Neural cell (in vitro differentiated cells): ENCODE results near the gene IWS1. TPM values are rescaled to one million over a fixed set of nuclear protein-coding genes. Genes with fewer than 3 reads are reported as not detected.

Experiments
- H2AFZ ChIP-seq: fragments of 200-600, 300-800 bp; sonication (generic), shearing (Covaris generic); 2 replicates; pipeline ENCODE4 v1.6.0; 2014; ENCODE audit warnings: low read depth, mild to moderate bottlenecking, antibody characterized with exemption, low read length, moderate library complexity
- H3F3A ChIP-seq: fragments of 200-600 bp; shearing (Covaris generic); 2 replicates; pipeline ENCODE4 v1.6.1; 2016; ENCODE audit warnings: mild to moderate bottlenecking, moderate library complexity, mixed read lengths, antibody characterized with exemption, low read length; ENCODE audit not compliant: insufficient read depth, poor library complexity, severe bottlenecking
- H3K27ac ChIP-seq: fragments of 200-600, 300-800 bp; sonication (generic), shearing (Covaris generic); 2 replicates; pipeline ENCODE4 v1.5.1; 2014; ENCODE audit warnings: mild to moderate bottlenecking, low read length, moderate library complexity
- H3K27me3 ChIP-seq: fragments of 300-800, 200-600 bp; sonication (generic), shearing (Covaris generic); 2 replicates; pipeline ENCODE4 v1.6.0; 2014; ENCODE audit warnings: mild to moderate bottlenecking, low read depth, low read length, moderate library complexity; ENCODE audit not compliant: insufficient read depth
- H3K36me3 ChIP-seq: fragments of 300-800, 200-600 bp; sonication (generic), shearing (Covaris generic); 2 replicates; pipeline ENCODE4 v1.5.1; 2014; ENCODE audit warnings: mild to moderate bottlenecking, antibody characterized with exemption, low read length, moderate library complexity; ENCODE audit not compliant: insufficient read depth
- H3K4me2 ChIP-seq: fragments of 300-800, 200-600 bp; sonication (generic), shearing (Covaris generic); 2 replicates; pipeline ENCODE4 v1.6.0; 2014; ENCODE audit warnings: mild to moderate bottlenecking, low read length
- H3K4me3 ChIP-seq: fragments of 300-800, 200-600 bp; sonication (generic), shearing (Covaris generic); 2 replicates; pipeline ENCODE4 v1.5.1; 2014; ENCODE audit warnings: mild to moderate bottlenecking, low read length, moderate library complexity
- H3K79me2 ChIP-seq: fragments of 200-600 bp; shearing (Covaris generic); replicated peaks from 2 replicates; pipeline ENCODE4 v1.6.0; 2014; ENCODE audit warnings: mild to moderate bottlenecking, low read length, moderate library complexity; ENCODE audit not compliant: insufficient read depth
- H3K9ac ChIP-seq: fragments of 300-800, 200-600 bp; sonication (generic), shearing (Covaris generic); 2 replicates; pipeline ENCODE4 v1.6.1; 2016; ENCODE audit warnings: mild to moderate bottlenecking, low read length, mixed read lengths
- H3K9me2 ChIP-seq: fragments of 200-600 bp; shearing (Covaris generic); 2 replicates; pipeline ENCODE4 v1.6.1; 2016; ENCODE audit warnings: mild to moderate bottlenecking, low read length, mixed read lengths; ENCODE audit not compliant: insufficient read depth
- H3K9me3 ChIP-seq: fragments of 200-600, 300-800 bp; sonication (generic), shearing (Covaris generic); 2 replicates; pipeline ENCODE4 v1.6.1; 2016; ENCODE audit warnings: mild to moderate bottlenecking, mixed run types, low read length, moderate library complexity, mixed read lengths
- H4K20me1 ChIP-seq: fragments of 200-600 bp; shearing (Covaris generic); 2 replicates; pipeline ENCODE4 v1.6.1; 2016; ENCODE audit warnings: mild to moderate bottlenecking, mixed run types; ENCODE audit not compliant: insufficient read depth
- CTCF ChIP-seq: fragments of 450-650 bp; IDR thresholded peaks from 2 replicates; pipeline ENCODE4 v1.5.1; 2014; ENCODE audit warnings: antibody characterized with exemption, mild to moderate bottlenecking, moderate library complexity; ENCODE audit not compliant: poor library complexity, severe bottlenecking
- EP300 ChIP-seq: fragments of 450-650 bp; conservative IDR thresholded peaks from 2 replicates; pipeline ENCODE4 v1.6.1; 2014; ENCODE audit warnings: antibody characterized with exemption, mild to moderate bottlenecking, moderate library complexity; ENCODE audit not compliant: poor library complexity, severe bottlenecking
- EZH2 ChIP-seq: fragments of 200-600, 300-800 bp; shearing (Covaris generic), sonication (generic); IDR thresholded peaks from 2 replicates; pipeline ENCODE4 v1.6.1; 2014; ENCODE audit warnings: antibody characterized with exemption, low read length, borderline replicate concordance, mild to moderate bottlenecking; ENCODE audit not compliant: insufficient read depth, poor library complexity, severe bottlenecking
- MXI1 ChIP-seq: fragments of 450-650 bp; conservative IDR thresholded peaks from 2 replicates; pipeline ENCODE4 v1.6.1; 2014; ENCODE audit warnings: antibody characterized with exemption, mild to moderate bottlenecking; ENCODE audit not compliant: poor library complexity, severe bottlenecking
- POLR2AphosphoS5 ChIP-seq: IDR thresholded peaks from 2 replicates; pipeline ENCODE4 v1.6.1; 2012
- RAD21 ChIP-seq: fragments of 450-650 bp; conservative IDR thresholded peaks from 2 replicates; pipeline ENCODE4 v1.6.1; 2014; ENCODE audit warnings: antibody characterized with exemption, mild to moderate bottlenecking, moderate library complexity
- REST ChIP-seq: IDR thresholded peaks from 2 replicates; pipeline ENCODE4 v1.6.1; 2012; ENCODE audit warnings: borderline replicate concordance
- SMC3 ChIP-seq: fragments of 450-650 bp; conservative IDR thresholded peaks from 2 replicates; pipeline ENCODE4 v1.6.1; 2014; ENCODE audit warnings: antibody characterized with exemption, mild to moderate bottlenecking, moderate library complexity; ENCODE audit not compliant: poor library complexity
- TAF1 ChIP-seq: IDR thresholded peaks from 2 replicates; pipeline ENCODE4 v1.6.1; 2012; ENCODE audit warnings: low read depth
- polyA plus RNA-seq: library from polyadenylated mRNA; depleted of rRNA; stranded (reverse); fragments of >200 nt; gene quantifications from 2 replicates; pipeline ENCODE4 v1.2.3, GENCODE V29; 2014

Gene IWS1
- polyA plus RNA-seq, 1 donor from 2014 or later = 49.3 TPM

GRCh38 chr2:127469051-127469450 is 57.2 kb downstream of the IWS1 start:
- TF ChIP-seq SMC3 (no peak), TAF1 (no peak), EZH2 (no peak), CTCF (no peak), REST (no peak), EP300 (no peak), POLR2AphosphoS5 (no peak), RAD21 (no peak), MXI1 (no peak)
- Histone ChIP-seq H3K27me3 (no peaks in the 10 kb centered on the region), H3K4me3 (no peak overlapping the region), H4K20me1 (no peaks in the 10 kb centered on the region), H3K4me2 (no peak overlapping the region), H2AFZ (no peak overlapping the region), H3K9ac (no peak overlapping the region), H3K36me3 (no peaks in the 10 kb centered on the region), H3K27ac (no peak overlapping the region), H3K79me2 (no peaks in the 10 kb centered on the region), H3K9me2 (no peaks in the 10 kb centered on the region), H3F3A (no peaks in the 10 kb centered on the region), H3K9me3 (no peaks in the 10 kb centered on the region)

- Histone ChIP-seq H4K20me1 (no peaks in the 10 kb centered on the region), H3F3A (no peaks in the 10 kb centered on the region), H3K9ac (no peak overlapping the region), H3K27ac (no peak overlapping the region), H3K4me2 (no peak overlapping the region), H3K9me3 (no peaks in the 10 kb centered on the region), H3K36me3 (no peaks in the 10 kb centered on the region), H2AFZ (no peak overlapping the region), H3K79me2 (no peaks in the 10 kb centered on the region), H3K4me3 (no peak overlapping the region), H3K27me3 (no peaks in the 10 kb centered on the region), H3K9me2 (no peaks in the 10 kb centered on the region)
- TF ChIP-seq SMC3 (no peak), REST (no peak), CTCF (no peak), EP300 (no peak), MXI1 (no peak)
Measured at GRCh38 chr2:127465258-127465657, 61.0 kb downstream of the IWS1 start.
